Sigmoid colon (tissue), 7 donors: ENCODE measurements around the gene CPNE9. TPM values are rescaled to one million over a fixed set of nuclear protein-coding genes. Genes with fewer than 3 reads are reported as not detected.

ENCODE experiments used
- DNase-seq: peaks from one replicate; pipeline ENCODE4 v3.0.0-alpha.2; 2019
- H3K27ac ChIP-seq, 4 donors: fragments of 200-600 bp; sonication (generic); one replicate each; pipeline ENCODE4 v1.5.1; 2016 to 2019; ENCODE audit warnings: mild to moderate bottlenecking in 1 of 4
- H3K27me3 ChIP-seq, 3 donors: fragments of 200-600 bp; sonication (generic); one replicate each; pipeline ENCODE4 v1.5.1; 2019; ENCODE audit warnings: mild to moderate bottlenecking in 1 of 3
- H3K36me3 ChIP-seq, 4 donors: fragments of 200-600 bp; sonication (generic); one replicate each; pipeline ENCODE4 v1.5.1; 2016 to 2019
- H3K4me1 ChIP-seq, 4 donors: fragments of 200-600 bp; sonication (generic); one replicate each; pipeline ENCODE4 v1.5.1; 2017 to 2019
- H3K4me3 ChIP-seq, 4 donors: fragments of 200-600 bp; sonication (generic); one replicate each; pipeline ENCODE4 v1.5.1; 2017 to 2019; ENCODE audit warnings: mild to moderate bottlenecking in 2 of 4, moderate library complexity in 1 of 4
- H3K9me3 ChIP-seq, 4 donors: fragments of 200-600 bp in 3 of 4; sonication (generic) in 3 of 4; one replicate each; pipeline versions ENCODE4 v1.5.1 to v1.6.1; 2013 to 2019
- EP300 ChIP-seq, 4 donors: sonication (generic); formaldehyde crosslinking; IDR thresholded peaks; one replicate each; pipeline ENCODE4 v1.6.1; 2017; ENCODE audit warnings: antibody characterized with exemption in 4 of 4
- POLR2A ChIP-seq, 2 donors: fragments of 450-650 bp; IDR thresholded peaks; one replicate each; pipeline ENCODE4 v1.6.1; 2016; ENCODE audit warnings: antibody characterized with exemption in 2 of 2, mild to moderate bottlenecking in 2 of 2, moderate library complexity in 2 of 2
- POLR2AphosphoS5 ChIP-seq, 4 donors: sonication (generic); formaldehyde crosslinking; IDR thresholded peaks; one replicate each; pipeline ENCODE4 v1.6.1; 2017; ENCODE audit warnings: antibody characterized with exemption in 4 of 4
- WGBS, 2 donors: extraction: QIAGEN DNeasy Blood & Tissue Kit; methylation state at CpG; one replicate each; pipeline ENCODE4 v1.1.7; 2013; 5-methylcytosine and 5-hydroxymethylcytosine counted together
- intact Hi-C: fragments of 100-400 bp; cut with DNase I; formaldehyde crosslinking; loops from one replicate; pipeline ENCODE4 v1.15.1; 2023
- polyA plus RNA-seq, 3 donors: library from polyadenylated mRNA; stranded (reverse); fragments of 200-250 nt; gene quantifications; one replicate each; pipeline ENCODE4 v1.2.3, GENCODE V29; 2013
- total RNA-seq, 4 donors: library from RNA; depleted of rRNA; stranded (reverse); fragments of >200 nt; gene quantifications; one replicate each; pipeline ENCODE4 v1.1.0, GENCODE V29; 2016
- TF ChIP-seq, protein P1 (sequence below), 4 experiments: fragments of 450-650 bp in 3 of 4; fragments of 200-600 bp in 1 of 4; IDR thresholded peaks; one replicate each; pipeline ENCODE4 v1.5.1; 2016 to 2019; ENCODE audit warnings: antibody characterized with exemption in 4 of 4, mild to moderate bottlenecking in 3 of 4, moderate library complexity in 2 of 4
- donor health status: healthy with polysubstance abuse.
- donor health status: Bipolar disorder and iron deficiency.
- donor health status: healthy.

CPNE9 gene
- total and polyA plus RNA-seq, 7 donors: 0.14 to 0.22 TPM; not detected in 5

DNA sequence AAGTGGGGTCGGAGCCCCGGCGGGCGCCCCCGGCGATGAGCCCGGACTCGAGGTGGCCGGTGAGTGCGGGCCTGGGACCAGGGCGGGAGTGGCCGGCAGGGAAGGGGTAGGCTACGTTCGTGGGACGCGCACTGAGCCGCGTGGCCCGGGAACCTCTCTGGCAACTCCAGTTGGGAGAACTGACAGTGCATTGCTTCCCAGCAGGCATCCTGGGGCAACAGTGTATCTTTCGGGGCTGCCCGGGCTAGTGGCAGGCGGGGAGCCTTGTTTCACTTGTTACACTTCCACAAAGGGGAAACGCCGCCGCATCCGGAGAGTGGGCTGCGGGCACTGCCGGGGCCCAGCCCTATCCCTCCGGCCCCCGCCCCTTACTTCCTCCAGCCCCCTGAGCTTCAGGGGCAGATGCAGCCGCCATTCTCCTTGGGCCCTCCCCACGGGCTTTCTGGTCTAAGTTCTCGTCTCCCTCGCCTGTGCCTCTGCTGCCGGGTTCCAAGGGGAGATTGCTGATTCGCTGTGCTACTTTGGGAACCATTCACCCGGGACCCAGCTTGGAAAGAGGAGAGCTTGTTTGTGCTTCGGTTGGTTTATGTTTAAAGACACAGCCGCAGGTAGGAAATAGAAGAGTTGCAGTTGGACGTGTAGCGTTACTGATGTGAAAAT, 28.6 kb downstream of the CPNE9 start:
- Histone ChIP-seq H3K27ac (peak overlapping the region; percentile 87 to 98 (median 94)), H3K9me3 (no peaks in the 10 kb centered on the region), H3K4me3 (peak overlapping the region; percentile 95 to 100 (median 98)), H3K27me3 (no peaks in the 10 kb centered on the region), H3K36me3 (peaks cover 0 to 33% (median 16%) of the 10 kb centered on the region in 4 donors), H3K4me1 (peaks cover 0 to 32% (median 29%) of the 10 kb centered on the region in 4 donors)
- DNase-seq: no peak
- no peak for TF ChIP-seq EP300 (IDR thresholded peaks at IDR 0.05)
- no peak for TF ChIP-seq POLR2A (IDR thresholded peaks at IDR 0.05)
- TF ChIP-seq, protein P1, sequence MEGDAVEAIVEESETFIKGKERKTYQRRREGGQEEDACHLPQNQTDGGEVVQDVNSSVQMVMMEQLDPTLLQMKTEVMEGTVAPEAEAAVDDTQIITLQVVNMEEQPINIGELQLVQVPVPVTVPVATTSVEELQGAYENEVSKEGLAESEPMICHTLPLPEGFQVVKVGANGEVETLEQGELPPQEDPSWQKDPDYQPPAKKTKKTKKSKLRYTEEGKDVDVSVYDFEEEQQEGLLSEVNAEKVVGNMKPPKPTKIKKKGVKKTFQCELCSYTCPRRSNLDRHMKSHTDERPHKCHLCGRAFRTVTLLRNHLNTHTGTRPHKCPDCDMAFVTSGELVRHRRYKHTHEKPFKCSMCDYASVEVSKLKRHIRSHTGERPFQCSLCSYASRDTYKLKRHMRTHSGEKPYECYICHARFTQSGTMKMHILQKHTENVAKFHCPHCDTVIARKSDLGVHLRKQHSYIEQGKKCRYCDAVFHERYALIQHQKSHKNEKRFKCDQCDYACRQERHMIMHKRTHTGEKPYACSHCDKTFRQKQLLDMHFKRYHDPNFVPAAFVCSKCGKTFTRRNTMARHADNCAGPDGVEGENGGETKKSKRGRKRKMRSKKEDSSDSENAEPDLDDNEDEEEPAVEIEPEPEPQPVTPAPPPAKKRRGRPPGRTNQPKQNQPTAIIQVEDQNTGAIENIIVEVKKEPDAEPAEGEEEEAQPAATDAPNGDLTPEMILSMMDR (IDR thresholded peaks at IDR 0.05): no peak
- TF ChIP-seq POLR2AphosphoS5 (IDR thresholded peaks at IDR 0.05): no peak
- 1% methylated on average over 41 of the region's 41 CpGs for WGBS, 2 donors
- intact Hi-C loops: loop anchor here (5.0 kb wide), 2 partner anchors 60 to 295 kb away; partner anchors contain the start of genes ARPC4, FANCD2 and TADA3

DNA sequence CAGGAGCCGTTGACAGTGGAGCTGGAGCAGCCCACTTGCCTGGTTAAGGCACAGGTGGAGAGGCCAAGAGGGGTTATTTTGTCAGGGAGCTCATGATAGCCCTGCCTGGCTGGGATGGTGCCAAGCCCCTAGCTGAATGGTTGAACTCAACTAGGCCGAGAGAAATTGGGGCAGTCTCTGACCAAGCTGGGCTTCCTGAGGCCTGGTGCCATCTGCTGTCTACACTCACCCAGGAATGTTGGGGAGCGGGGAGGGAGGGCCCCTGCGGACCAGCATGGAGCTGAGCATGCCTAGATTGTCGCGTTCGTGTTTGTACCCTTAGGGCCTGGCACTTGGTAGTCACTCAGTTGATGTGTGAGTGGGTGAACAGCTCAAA, 29.1 kb downstream of the CPNE9 start:
- no peak for DNase-seq
- H3K9me3 ChIP-seq: no peaks in the 10 kb centered on the region
- WGBS, 2 donors: 46 to 50% methylated on average over 7 of the region's 7 CpGs
- peaks cover 0 to 38% (median 20%) of the 10 kb centered on the region in 4 donors for H3K36me3 ChIP-seq
- peak overlapping the region in 2 of 4 donors; percentile 91 to 97 for H3K27ac ChIP-seq
- peak overlapping the region; percentile 95 to 100 (median 98) for H3K4me3 ChIP-seq
- peaks cover 0 to 32% (median 29%) of the 10 kb centered on the region in 4 donors for H3K4me1 ChIP-seq
- no peaks in the 10 kb centered on the region for H3K27me3 ChIP-seq
- TF ChIP-seq, protein P1 (IDR thresholded peaks at IDR 0.05): no peak
- TF ChIP-seq EP300 (IDR thresholded peaks at IDR 0.05) (no peak), POLR2AphosphoS5 (IDR thresholded peaks at IDR 0.05) (no peak), POLR2A (IDR thresholded peaks at IDR 0.05) (no peak)
- intact Hi-C loops: loop anchor here (5.0 kb wide), 2 partner anchors 60 to 295 kb away; partner anchors contain the start of genes ARPC4, FANCD2 and TADA3

DNA sequence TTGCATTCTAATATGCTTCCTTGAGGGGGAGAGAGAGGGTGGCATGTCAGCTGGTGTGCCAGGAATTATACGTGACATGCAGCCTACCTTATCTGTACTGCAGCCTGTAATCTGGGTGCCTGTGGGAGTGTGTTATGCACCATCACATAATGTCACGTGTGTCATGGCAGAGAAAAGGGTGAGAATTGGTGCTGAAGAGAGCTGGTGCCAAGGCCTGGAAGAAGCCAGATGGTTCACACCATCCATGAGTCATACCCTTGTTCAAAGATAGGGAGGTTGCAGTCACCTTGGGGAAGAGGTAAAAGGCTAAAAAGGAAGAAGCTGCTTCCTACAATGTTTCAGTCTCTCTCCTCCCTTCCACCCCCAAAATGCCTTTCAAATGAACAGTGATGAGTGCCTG, 33.2 kb downstream of the CPNE9 start:
- peaks cover 25 to 79% (median 58%) of the 10 kb centered on the region in 4 donors for H3K36me3 ChIP-seq
- no peaks in the 10 kb centered on the region for H3K27me3 ChIP-seq
- TF ChIP-seq POLR2A (IDR thresholded peaks at IDR 0.05) (no peak), POLR2AphosphoS5 (IDR thresholded peaks at IDR 0.05) (no peak), EP300 (IDR thresholded peaks at IDR 0.05) (no peak)
- TF ChIP-seq, protein P1 (IDR thresholded peaks at IDR 0.05): no peak
- H3K4me3 ChIP-seq: no peak overlapping the region
- H3K27ac ChIP-seq: no peak overlapping the region
- DNase-seq: no peak
- H3K9me3 ChIP-seq: no peaks in the 10 kb centered on the region
- intact Hi-C loops: no loop called here
- peaks cover 0 to 26% (median 20%) of the 10 kb centered on the region in 4 donors for H3K4me1 ChIP-seq
- 84% methylated on average over 2 of the region's 2 CpGs for WGBS, 2 donors

DNA sequence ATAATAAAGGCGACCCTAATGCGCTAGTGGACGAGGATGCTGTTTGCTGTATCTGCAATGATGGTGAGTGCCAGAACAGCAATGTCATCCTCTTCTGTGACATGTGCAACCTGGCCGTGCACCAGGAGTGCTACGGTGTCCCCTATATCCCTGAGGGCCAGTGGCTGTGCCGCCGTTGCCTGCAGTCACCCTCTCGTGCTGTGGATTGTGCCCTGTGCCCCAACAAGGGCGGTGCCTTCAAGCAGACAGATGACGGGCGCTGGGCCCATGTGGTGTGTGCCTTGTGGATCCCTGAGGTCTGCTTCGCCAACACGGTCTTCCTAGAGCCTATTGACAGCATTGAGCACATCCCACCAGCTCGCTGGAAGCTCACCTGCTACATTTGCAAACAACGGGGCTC, 35.5 kb downstream of the CPNE9 start:
- WGBS, 2 donors: 95% methylated on average over 15 of the region's 15 CpGs
- no peak for DNase-seq
- no peaks in the 10 kb centered on the region for H3K9me3 ChIP-seq
- H3K4me1 ChIP-seq: peaks cover 0 to 2% (median 0%) of the 10 kb centered on the region in 4 donors
- H3K27me3 ChIP-seq: no peaks in the 10 kb centered on the region
- H3K36me3 ChIP-seq: peaks cover 45 to 99% (median 81%) of the 10 kb centered on the region in 4 donors
- no peak overlapping the region for H3K4me3 ChIP-seq
- intact Hi-C loops: no loop called here
- TF ChIP-seq EP300 (IDR thresholded peaks at IDR 0.05) (no peak), POLR2AphosphoS5 (IDR thresholded peaks at IDR 0.05) (no peak), POLR2A (IDR thresholded peaks at IDR 0.05) (no peak)
- TF ChIP-seq, protein P1 (IDR thresholded peaks at IDR 0.05): no peak
- no peak overlapping the region for H3K27ac ChIP-seq
